Thymus (tissue), 11 donors: Measurements from ENCODE around the gene ATXN1L. TPM values are rescaled to one million over a fixed set of nuclear protein-coding genes. Genes with fewer than 3 reads are reported as not detected.
"Not testable (repeated sequence)": the region's sequence is repeated elsewhere in the genome, so short reads cannot be mapped to it uniquely, and the experiment has no call there.

Experiments
- DNase-seq, 9 donors: peaks; one replicate each; pipeline ENCODE4 v3.0.0-alpha.2; 2013; ENCODE audit warnings: low spot score in 9 of 9, low read depth in 6 of 9, missing footprints in 1 of 9
- H3K27ac ChIP-seq, 2 donors: one replicate each; pipeline ENCODE4 v1.5.1; 2013; ENCODE audit warnings: control low read depth in 1 of 2, low read depth in 1 of 2, low read length in 1 of 2, mild to moderate bottlenecking in 1 of 2, moderate library complexity in 1 of 2
- H3K27me3 ChIP-seq, 2 donors: one replicate each; pipeline ENCODE4 v1.5.1; 2013; ENCODE audit warnings: low read length in 1 of 2; ENCODE audit not compliant: control insufficient read depth in 2 of 2, insufficient read depth in 1 of 2
- H3K36me3 ChIP-seq, 2 donors: one replicate each; pipeline ENCODE4 v1.5.1; 2013; ENCODE audit warnings: low read length in 1 of 2, mild to moderate bottlenecking in 1 of 2, moderate library complexity in 1 of 2; ENCODE audit not compliant: control insufficient read depth in 2 of 2, insufficient read depth in 2 of 2
- H3K4me1 ChIP-seq, 2 donors: one replicate each; pipeline ENCODE4 v1.5.1; 2013; ENCODE audit warnings: low read length in 2 of 2; ENCODE audit not compliant: control insufficient read depth in 2 of 2, insufficient read depth in 2 of 2
- H3K4me3 ChIP-seq, 2 donors: one replicate each; pipeline ENCODE4 v1.5.1; 2013; ENCODE audit warnings: low read length in 2 of 2, control low read depth in 1 of 2, mild to moderate bottlenecking in 1 of 2
- H3K9me3 ChIP-seq, 2 donors: one replicate each; pipeline ENCODE4 v1.5.1; 2013; ENCODE audit warnings: low read length in 1 of 2, mild to moderate bottlenecking in 1 of 2; ENCODE audit not compliant: control insufficient read depth in 2 of 2, insufficient read depth in 1 of 2
- WGBS: extraction: QIAGEN DNeasy Blood & Tissue Kit; methylation state at CpG from one replicate; pipeline ENCODE4 v1.1.7; 2013; 5-methylcytosine and 5-hydroxymethylcytosine counted together
- polyA plus RNA-seq: library from polyadenylated mRNA; stranded (reverse); fragments of 200-250 nt; gene quantifications from one replicate; pipeline ENCODE4 v1.2.3, GENCODE V29; 2013
- total RNA-seq: library from RNA; stranded (reverse); fragments of 120-200 nt; gene quantifications from one replicate; pipeline ENCODE4 v1.2.4, GENCODE V29; 2013
- donor health status: healthy.

Gene ATXN1L
- total and polyA plus RNA-seq, 2 donors, result 6.5 to 10.8 TPM

DNA sequence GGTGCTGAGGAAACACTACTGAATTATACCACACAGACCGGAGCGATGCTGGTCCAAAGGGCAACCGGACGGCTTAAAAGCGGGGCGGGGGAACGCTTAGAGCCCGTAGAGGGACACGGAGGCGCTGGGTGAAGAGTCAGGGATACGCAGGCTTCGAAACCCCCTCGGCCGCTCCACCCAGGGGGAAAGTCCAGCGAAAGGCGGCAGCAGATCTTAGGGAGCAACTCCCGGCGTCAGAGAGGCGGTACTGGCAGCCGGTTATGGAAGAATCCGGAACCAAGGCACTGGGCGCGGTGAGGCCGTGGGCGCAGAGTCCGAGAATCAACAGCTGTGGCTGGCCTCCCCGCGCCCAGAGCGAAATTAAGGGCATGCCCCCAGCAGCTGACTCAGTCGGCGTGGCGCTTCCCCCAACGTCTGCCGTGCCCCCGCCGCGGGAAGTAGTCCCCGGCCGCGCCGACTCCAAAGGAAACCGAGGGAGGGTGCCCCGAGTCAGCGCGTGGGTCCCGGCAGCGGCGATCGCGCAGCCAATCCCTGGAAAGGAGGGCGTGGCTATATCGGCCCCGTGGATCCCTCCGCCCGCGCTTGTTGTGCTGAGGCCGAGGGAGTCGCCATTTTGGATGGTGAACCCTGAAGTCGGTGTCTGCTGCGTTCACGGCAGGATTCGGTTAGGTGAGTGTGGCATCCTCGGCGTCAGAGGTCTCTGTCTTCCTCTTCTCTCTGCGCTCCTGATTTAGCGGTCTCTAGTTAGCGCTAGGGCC, 49.3 kb downstream of the ATXN1L start, which contains the start of gene IST1:
Gene IST1, plus strand, starts transcription at position 611 of the 758 bp plus-strand sequence. CDS start 20,110 bp downstream, outside the sequence.
- Histone ChIP-seq H3K4me1 (peaks cover 6 to 10% of the 10 kb centered on the region in 2 donors), H3K4me3 (peak within 1 kb of the TSS; percentile 79 to 87), H3K36me3 (no peaks in the 10 kb centered on the region), H3K9me3 (no peaks in the 10 kb centered on the region), H3K27ac (peak within 1 kb of the TSS; percentile 94 to 97), H3K27me3 (no peaks in the 10 kb centered on the region)
- peak; percentile 88 to 99 (median 97) for DNase-seq
- under 1% methylated on average over 67 of the region's 67 CpGs for WGBS

DNA sequence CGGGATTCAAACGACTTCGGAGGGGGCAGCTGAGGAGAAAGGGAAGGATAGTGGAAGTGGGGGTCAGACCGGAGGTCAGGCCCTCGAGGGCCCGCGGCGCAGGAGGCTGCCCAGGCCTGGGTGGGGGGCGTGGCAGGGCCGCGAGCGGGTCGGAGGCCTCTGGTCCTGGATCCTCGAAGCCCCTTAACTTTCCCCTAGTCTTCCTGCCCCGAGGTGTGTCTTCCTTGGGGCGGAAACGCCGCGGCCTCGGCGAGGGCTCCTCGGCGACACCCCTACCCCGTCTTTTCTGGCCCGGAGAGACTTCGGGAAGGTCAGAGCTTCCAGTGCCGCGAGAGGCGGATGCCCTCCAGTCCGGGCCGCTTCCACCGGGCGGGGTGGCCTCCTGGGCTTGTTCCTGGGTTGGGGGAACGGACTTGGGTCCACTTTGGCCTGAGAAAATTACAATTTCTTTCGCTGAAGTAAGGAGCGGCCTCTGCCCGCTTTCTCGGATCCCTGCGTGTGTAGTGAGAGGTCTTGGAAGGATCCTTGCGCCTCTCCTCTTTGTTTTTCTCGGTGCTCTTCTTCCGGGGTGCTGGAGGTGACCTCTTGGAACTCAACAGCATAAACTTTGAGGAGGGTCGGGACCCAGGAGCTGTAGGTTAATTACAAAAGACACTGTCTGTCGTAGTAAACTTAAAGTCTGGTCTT, 50.0 kb downstream of the ATXN1L start:
- peaks cover 6 to 10% of the 10 kb centered on the region in 2 donors for H3K4me1 ChIP-seq
- H3K36me3 ChIP-seq, result no peaks in the 10 kb centered on the region
- no peaks in the 10 kb centered on the region for H3K27me3 ChIP-seq
- H3K4me3 ChIP-seq, result peak overlapping the region; percentile 79 to 87
- DNase-seq, result peak in 4 of 9 donors; percentile 13 to 59 (median 35)
- WGBS, result under 1% methylated on average over 44 of the region's 44 CpGs
- no peaks in the 10 kb centered on the region for H3K9me3 ChIP-seq
- H3K27ac ChIP-seq, result peak overlapping the region; percentile 94 to 97

DNA sequence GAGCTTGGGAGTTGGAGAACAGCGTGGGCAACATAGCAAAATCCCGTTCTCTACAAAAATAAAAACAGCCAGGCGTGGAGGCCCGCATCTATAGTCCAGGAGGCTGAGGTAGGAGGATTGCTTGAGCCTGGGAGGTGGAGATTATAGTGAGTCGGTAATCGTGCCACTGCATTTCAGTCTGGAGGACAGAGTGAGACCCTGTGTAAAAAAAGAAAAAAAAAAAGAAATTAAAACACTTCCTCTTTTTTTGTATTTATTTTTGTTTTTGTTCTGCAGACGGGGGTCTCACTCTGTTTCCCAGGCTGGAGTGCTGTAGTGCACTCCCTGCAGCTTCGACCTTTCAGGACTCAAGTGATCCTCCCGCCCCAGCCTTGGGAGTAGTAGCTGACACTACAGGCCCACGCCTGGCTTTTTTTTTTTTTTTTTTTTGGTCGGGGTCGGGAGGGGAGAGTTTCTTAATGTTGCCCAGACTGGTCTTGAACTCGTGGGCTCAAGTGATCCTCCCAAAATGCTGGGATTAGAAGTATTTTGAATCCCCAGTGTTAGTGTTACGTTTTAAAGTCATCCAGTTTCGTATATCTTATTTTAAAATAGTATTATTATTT, 51.1 kb downstream of the ATXN1L start:
- no peaks in the 10 kb centered on the region for H3K9me3 ChIP-seq
- WGBS, result 56% methylated on average over 15 of the region's 15 CpGs

DNA sequence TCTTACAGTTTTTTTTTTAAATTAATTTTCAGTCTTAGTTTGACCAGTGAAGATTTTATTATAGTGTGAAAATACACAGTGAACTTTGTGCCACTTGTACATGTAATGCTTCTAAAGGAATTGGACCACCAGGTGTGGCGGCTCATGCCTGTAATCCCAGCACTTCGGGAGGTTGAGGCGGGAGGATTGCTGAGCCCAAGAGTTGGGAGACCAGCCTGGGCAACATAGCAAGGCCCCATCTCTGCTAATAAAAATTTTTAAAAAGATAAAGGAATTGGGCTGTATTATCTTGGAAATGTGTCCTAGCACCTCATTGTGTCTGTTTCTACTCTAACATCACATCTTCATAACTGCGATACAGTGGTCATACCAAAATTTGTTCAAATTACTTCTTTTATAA, 53.4 kb downstream of the ATXN1L start:
- no peak overlapping the region for H3K27ac ChIP-seq
- H3K36me3 ChIP-seq, result no peaks in the 10 kb centered on the region
- H3K27me3 ChIP-seq, result no peaks in the 10 kb centered on the region
- H3K4me3 ChIP-seq, result no peak overlapping the region
- 97% methylated on average over 4 of the region's 4 CpGs for WGBS
- peaks cover 6 to 10% of the 10 kb centered on the region in 2 donors for H3K4me1 ChIP-seq
- DNase-seq, result no peak
- H3K9me3 ChIP-seq, result no peaks in the 10 kb centered on the region

More for the DNA sequence above, 51.1 kb downstream of the ATXN1L start:
- Histone ChIP-seq H3K27ac (no peak overlapping the region), H3K4me3 (peak overlapping the region; percentile 79 to 87), H3K27me3 (no peaks in the 10 kb centered on the region), H3K4me1 (peaks cover 6 to 10% of the 10 kb centered on the region in 2 donors), H3K36me3 (no peaks in the 10 kb centered on the region)
- DNase-seq, result no peak

DNA sequence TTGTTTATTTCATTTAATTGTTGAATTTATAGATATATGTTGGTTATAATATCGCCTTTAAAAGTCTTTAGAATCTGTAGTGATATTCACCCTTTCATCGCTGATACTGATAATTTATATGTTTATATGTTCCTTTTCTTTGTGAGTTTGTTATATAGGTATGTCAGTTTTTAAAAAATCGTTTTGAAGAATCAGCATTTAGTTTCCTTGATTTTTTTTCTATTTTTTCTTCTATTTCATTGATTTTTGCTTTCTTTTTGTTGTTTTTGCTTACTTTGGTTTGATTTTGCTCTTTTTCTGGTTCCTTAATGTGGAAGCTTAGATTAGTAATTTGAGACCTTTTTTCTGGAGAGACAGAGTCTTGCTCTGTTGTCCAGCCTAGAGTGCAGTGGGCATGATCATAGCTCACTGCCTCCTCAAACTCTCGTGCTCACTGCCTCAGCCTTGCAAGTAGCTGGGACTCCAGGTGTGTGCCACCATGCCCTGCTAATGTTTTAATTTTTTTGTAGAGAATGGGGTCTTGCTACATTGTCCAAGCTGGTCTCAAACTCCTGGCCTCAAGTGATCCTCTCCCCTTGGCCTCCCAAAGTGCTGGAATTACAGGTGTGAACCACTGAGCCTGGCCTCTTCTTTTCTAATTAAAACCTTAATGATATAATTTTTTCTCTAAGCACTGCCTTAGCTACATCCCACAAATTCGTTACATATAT, 57.0 kb downstream of the ATXN1L start:
- Histone ChIP-seq H3K4me1 (peaks cover 0 to 2% of the 10 kb centered on the region in 2 donors), H3K4me3 (no peak overlapping the region), H3K27ac (no peak overlapping the region), H3K27me3 (no peaks in the 10 kb centered on the region), H3K9me3 (no peaks in the 10 kb centered on the region), H3K36me3 (no peaks in the 10 kb centered on the region)
- DNase-seq, result no peak
- WGBS, result 96% methylated on average over 5 of the region's 5 CpGs

DNA sequence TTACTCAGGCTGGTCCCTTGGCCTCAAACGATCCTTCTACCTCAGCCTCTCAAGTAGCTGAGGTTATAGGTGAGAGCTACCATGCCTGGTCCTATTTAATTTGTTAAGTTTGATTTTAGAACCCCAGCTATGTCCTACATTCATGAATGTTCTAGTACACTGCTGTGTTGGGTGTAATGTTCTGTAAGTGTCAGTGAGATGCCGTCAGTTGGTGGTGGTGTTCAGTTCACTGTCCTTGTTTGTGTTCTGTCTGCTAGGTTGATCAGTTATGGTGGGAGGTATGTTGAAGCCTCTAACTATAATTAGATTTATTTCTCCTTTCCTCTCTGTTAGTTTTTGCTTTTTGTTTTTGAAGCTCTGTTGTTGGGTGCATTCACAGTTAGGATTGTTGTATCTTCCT, 57.8 kb downstream of the ATXN1L start:
- 96% methylated on average over 2 of the region's 2 CpGs for WGBS
- H3K27me3 ChIP-seq, result no peaks in the 10 kb centered on the region
- H3K36me3 ChIP-seq, result no peaks in the 10 kb centered on the region
- H3K4me1 ChIP-seq, result no peaks in the 10 kb centered on the region
- no peaks in the 10 kb centered on the region for H3K9me3 ChIP-seq
- DNase-seq, result no peak
- H3K27ac ChIP-seq, result no peak overlapping the region
- H3K4me3 ChIP-seq, result no peak overlapping the region

DNA sequence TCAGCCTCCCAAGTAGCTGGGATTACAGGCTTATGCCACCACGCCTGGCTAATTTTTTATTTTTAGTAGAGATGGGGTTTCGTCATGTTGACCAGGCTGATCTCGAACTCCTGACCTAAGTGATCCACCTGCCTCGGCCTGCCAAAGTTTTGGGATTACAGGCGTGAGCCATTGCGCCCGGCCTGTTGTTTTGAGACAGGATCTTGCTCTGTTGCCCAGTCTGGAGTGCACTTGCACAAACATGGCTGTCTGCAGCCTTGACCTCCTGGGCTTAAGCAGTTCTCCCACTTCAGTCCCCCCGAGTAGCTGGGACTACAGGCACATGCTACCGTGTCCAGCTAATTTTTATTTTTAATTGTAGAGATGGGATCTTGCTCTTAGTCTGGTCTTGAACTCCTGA, 58.5 kb downstream of the ATXN1L start:
- no peaks in the 10 kb centered on the region for H3K27me3 ChIP-seq
- H3K27ac ChIP-seq, result no peak overlapping the region
- H3K36me3 ChIP-seq, result no peaks in the 10 kb centered on the region
- no peaks in the 10 kb centered on the region for H3K9me3 ChIP-seq
- H3K4me1 ChIP-seq, result no peaks in the 10 kb centered on the region
- WGBS, result 92% methylated on average over 9 of the region's 9 CpGs
- no peak overlapping the region for H3K4me3 ChIP-seq
- no peak for DNase-seq

DNA sequence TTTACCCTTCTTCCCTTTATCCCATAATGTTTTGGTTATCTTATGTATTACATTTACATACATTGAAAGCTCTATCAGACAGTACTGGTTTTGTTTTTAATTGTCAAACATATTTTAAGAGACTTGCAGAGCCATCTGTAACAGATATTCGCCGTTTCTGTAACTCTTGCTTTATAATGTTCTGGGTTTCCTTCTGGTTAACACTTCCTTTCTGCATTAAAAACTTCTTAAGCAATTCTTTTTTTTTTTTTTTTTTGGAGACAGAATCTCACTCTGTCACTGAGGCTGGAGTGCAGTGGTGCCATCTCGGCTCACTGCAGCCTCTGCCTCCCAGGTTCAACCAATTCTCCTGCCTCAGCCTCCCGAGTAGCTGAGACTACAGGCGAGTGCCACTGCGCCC, 60.0 kb downstream of the ATXN1L start:
- not testable (repeated sequence) for H3K36me3 ChIP-seq, H3K27me3 ChIP-seq, H3K27ac ChIP-seq, H3K9me3 ChIP-seq, H3K4me3 ChIP-seq, H3K4me1 ChIP-seq
- WGBS, result 47% methylated on average over 6 of the region's 6 CpGs
- DNase-seq, result peak in 1 of 9 donors; percentile 22
